Measurements from ENCODE around the gene ACSM3. TPM values are rescaled to one million over a fixed set of nuclear protein-coding genes. Genes with fewer than 3 reads are reported as not detected.
A peak's percentile ranks its signal among the peaks of the same experiment; 100 is the strongest.

ACSM3 gene
- total RNA-seq, 2 experiments from 2014 or later = 4.6 to 6.2 TPM

GRCh38 chr16:20798364-20798763, 34.5 kb downstream of the ACSM3 start:
- no peaks in the 10 kb centered on the region for H3K9me3 ChIP-seq (ENCODE audit: control insufficient read depth in 1 of 2, insufficient read depth in 1 of 2, low read length in 2 of 2)
- TF ChIP-seq CTCF (IDR thresholded peaks at IDR 0.05) = no peak
- intact Hi-C loops (cut with DNase I, micrococcal nuclease) = loop anchor here (2.0 kb wide), 2 partner anchors 46 to 284 kb away; no protein-coding TSS in a partner anchor
- H3K4me1 Mint-ChIP-seq (ENCODE audit: low read depth) = peaks cover 15% of the 10 kb centered on the region
- H3K36me3 ChIP-seq (ENCODE audit: insufficient read depth, low read length) = no peaks in the 10 kb centered on the region
- H3K4me1 ChIP-seq (ENCODE audit: insufficient read depth, low read length) = no peaks in the 10 kb centered on the region
- H3K27ac ChIP-seq (ENCODE audit: low read depth in 1 of 2, low read length in 2 of 2) = no peak overlapping the region
- CTCF ChIA-PET = interaction anchor here (1.0 kb wide), 1 partner anchor 8 kb away, joined by 5 read pairs; the partner anchor contains the start of genes ERI2 and REXO5
- H3K9me3 Mint-ChIP-seq = no peaks in the 10 kb centered on the region
- ATAC-seq (ENCODE audit: poor library complexity) (peak; percentile 71), DNase-seq (peak in 3 of 14 experiments; percentile 12 to 53 (median 12))
- POLR2A ChIA-PET = interaction anchor here (1.0 to 1.7 kb wide), 3 partner anchors 8 to 57 kb away, joined by 3 to 4 read pairs (median 4); partner anchors contain the start of genes ACSM3 and THUMPD1
- H3K36me3 Mint-ChIP-seq (ENCODE audit: low read depth) = no peaks in the 10 kb centered on the region
- H3K27me3 ChIP-seq (ENCODE audit: control insufficient read depth in 1 of 2, insufficient read depth in 2 of 2, low read length in 2 of 2) = no peaks in the 10 kb centered on the region
- no peak overlapping the region for H3K4me3 Mint-ChIP-seq
- H3K4me3 ChIP-seq (ENCODE audit: low read length) = no peak overlapping the region
- no peaks in the 10 kb centered on the region for H3K27me3 Mint-ChIP-seq
- H3K27ac Mint-ChIP-seq = peak overlapping the region; percentile 7

GRCh38 chr16:20799599-20799998, 35.8 kb downstream of the ACSM3 start:
- Mint-ChIP-seq H3K4me3 (no peak overlapping the region), H3K4me1 (ENCODE audit: low read depth) (peaks cover 15% of the 10 kb centered on the region), H3K27ac (no peak overlapping the region), H3K9me3 (no peaks in the 10 kb centered on the region), H3K36me3 (ENCODE audit: low read depth) (no peaks in the 10 kb centered on the region), H3K27me3 (no peaks in the 10 kb centered on the region)
- no peak for ATAC-seq (ENCODE audit: poor library complexity)
- intact Hi-C loops (cut with DNase I, micrococcal nuclease) = loop anchor here (2.0 kb wide), 2 partner anchors 45 to 283 kb away; no protein-coding TSS in a partner anchor
- ChIA-PET POLR2A (interaction anchor here (0.6 to 1.7 kb wide), 2 partner anchors 26 to 36 kb away, joined by 3 to 4 read pairs; partner anchors contain the start of gene ACSM3), CTCF (interaction anchor here (0.8 kb wide), 1 partner anchor 12 kb away, joined by 3 read pairs; no protein-coding TSS in a partner anchor)
- Histone ChIP-seq H3K4me1 (ENCODE audit: insufficient read depth, low read length) (no peaks in the 10 kb centered on the region), H3K36me3 (ENCODE audit: insufficient read depth, low read length) (no peaks in the 10 kb centered on the region), H3K9me3 (ENCODE audit: control insufficient read depth in 1 of 2, insufficient read depth in 1 of 2, low read length in 2 of 2) (no peaks in the 10 kb centered on the region), H3K27ac (ENCODE audit: low read depth in 1 of 2, low read length in 2 of 2) (no peak overlapping the region), H3K27me3 (ENCODE audit: control insufficient read depth in 1 of 2, insufficient read depth in 2 of 2, low read length in 2 of 2) (no peaks in the 10 kb centered on the region), H3K4me3 (ENCODE audit: low read length) (no peak overlapping the region)
- peak in 2 of 14 experiments; percentile 23 for DNase-seq
- peak; percentile 67 for TF ChIP-seq CTCF (IDR thresholded peaks at IDR 0.05)

- Histone ChIP-seq H3K36me3 (ENCODE audit: insufficient read depth, low read length) (no peaks in the 10 kb centered on the region), H3K27me3 (ENCODE audit: control insufficient read depth in 1 of 2, insufficient read depth in 2 of 2, low read length in 2 of 2) (no peaks in the 10 kb centered on the region), H3K4me3 (ENCODE audit: low read length) (no peak overlapping the region), H3K27ac (ENCODE audit: low read depth in 1 of 2, low read length in 2 of 2) (no peak overlapping the region), H3K9me3 (ENCODE audit: control insufficient read depth in 1 of 2, insufficient read depth in 1 of 2, low read length in 2 of 2) (no peaks in the 10 kb centered on the region), H3K4me1 (ENCODE audit: insufficient read depth, low read length) (peaks cover 6% of the 10 kb centered on the region)
- DNase-seq (no peak), ATAC-seq (ENCODE audit: poor library complexity) (no peak)
- Mint-ChIP-seq H3K4me3 (no peak overlapping the region), H3K4me1 (ENCODE audit: low read depth) (peaks cover 21% of the 10 kb centered on the region), H3K27ac (no peak overlapping the region), H3K27me3 (no peaks in the 10 kb centered on the region), H3K9me3 (no peaks in the 10 kb centered on the region), H3K36me3 (ENCODE audit: low read depth) (no peaks in the 10 kb centered on the region)
- no peak for TF ChIP-seq CTCF (IDR thresholded peaks at IDR 0.05)
- CTCF ChIA-PET = no interaction called here
- POLR2A ChIA-PET = no interaction called here
- intact Hi-C loops (cut with DNase I, micrococcal nuclease) = no loop called here
Measured at GRCh38 chr16:20801278-20801677, 37.5 kb downstream of the ACSM3 start.

Data from CD4-positive, alpha-beta T cell (primary cell).